ENCODE measurements around the gene CD300LG.
"Not testable (repeated sequence)": the region's sequence is repeated elsewhere in the genome, so short reads cannot be mapped to it uniquely, and the experiment has no call there.

CD300LG gene

DNA sequence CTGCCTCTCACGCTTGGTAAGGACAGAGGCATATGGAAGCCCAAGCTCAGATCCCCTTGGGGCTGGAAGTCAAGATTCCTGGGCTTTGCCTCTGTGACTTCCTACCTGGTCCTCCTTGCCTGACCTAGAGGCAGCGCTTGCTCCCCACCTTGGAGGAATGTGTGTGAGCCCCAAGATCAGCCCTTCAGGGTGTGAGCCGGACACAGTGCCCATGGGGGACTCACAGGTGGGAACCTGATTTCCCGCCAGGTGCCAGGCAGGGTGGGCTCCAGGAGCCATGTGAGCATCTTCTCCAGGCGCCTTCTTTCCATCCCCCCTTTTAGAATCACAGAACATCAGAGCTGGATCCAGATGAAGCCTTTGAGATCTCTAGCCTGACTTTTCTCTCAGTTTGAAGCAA lies 10.2 kb downstream of the CD300LG start:
- no peak for DNase-seq

DNA sequence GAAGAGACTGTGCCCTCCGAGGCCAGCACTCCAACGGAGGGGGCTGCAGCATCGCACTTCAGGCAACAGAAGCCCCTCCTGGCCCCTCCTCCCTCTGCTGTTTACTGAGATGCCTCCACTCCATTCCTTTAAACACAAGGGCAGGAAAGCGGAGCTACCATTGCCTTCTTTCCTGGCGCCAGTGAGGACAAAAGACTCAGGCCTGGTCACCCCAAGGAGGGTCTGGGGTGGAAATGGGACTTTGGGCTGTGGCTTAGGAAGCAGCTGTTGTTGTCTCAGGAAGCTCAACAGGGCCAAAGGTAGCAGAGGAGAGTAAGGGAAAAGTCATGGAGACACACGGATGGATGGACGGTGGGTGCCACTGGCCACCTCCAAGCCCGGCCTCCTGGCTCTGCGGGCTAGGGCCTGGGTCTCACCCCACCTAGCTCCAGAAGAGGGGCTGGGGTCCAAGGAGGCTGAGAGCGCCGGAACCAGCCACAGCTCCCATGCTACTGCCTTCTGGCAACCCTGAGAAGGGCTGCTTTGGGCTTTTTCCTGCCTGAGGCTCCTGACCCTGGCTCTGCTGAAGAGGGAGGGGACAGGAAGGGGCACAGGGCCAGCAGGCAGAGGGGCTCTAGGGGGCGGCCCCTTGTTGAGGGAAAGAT lies 11.1 kb downstream of the CD300LG start:
- DNase-seq = no peak

DNA sequence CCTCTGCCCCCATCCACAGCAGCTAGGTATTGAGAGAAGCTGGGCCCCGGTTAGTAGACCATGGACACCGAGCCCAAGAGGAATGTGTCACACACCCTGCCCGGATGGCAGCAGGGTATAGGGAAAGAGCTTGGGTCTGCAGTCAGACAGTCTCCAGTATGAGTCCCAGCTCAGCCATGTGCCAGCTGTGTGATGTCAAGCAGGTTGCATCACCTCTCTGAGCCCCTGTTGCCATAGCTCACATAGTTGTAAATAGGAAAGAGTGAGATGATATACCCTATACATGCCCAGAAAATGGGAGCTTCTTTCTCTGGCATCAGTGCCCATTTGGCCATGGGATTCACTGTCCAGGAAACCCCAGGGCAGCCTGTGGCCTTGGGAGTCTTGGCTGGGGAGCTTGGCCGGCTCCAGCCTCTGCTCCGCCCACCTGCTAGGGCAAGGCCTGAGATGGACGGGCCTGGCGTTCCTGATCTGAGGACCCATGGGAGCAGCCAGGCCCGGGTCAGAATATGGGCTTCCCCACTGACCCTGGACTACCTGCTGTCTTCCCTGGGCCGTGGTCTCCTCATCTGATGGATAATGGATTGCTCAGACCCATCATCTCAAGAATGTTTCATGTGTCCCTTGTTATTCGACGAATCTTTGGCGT lies 13.2 kb downstream of the CD300LG start:
- no peak for DNase-seq

DNA sequence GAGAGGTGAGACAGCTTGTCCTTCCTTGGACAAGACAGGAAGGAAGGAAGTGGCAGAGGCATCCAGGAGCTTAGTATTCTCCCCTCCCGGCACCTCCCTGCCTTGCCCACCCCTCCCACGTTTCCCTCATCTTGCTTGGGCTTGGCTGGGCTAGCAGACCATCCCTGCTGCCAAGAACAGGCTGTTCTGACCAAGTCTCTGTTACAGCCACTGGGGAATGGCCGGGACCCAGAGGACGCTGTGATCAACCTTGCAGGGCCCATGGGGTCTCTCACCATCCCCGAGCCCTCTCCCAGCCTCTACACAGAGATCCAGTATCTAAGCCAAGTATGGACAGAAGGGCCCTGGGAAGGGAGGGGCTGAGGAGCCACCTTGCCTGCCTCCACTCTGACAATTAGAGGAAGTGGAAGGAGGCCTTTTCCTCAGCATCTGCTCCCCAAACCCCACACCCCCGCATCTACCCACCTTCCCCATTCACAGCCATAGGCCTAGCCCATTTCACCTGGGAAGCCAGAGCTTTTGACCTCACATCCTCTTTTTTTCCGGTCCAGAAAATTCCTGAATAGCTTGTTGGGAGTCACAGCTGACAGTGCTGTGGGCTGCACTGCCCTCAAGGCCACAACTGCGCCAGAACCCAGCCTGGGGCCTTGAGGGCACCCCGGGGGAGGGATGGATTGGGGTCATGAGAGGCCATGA lies 14.1 kb downstream of the CD300LG start:
- no peak for DNase-seq

DNA sequence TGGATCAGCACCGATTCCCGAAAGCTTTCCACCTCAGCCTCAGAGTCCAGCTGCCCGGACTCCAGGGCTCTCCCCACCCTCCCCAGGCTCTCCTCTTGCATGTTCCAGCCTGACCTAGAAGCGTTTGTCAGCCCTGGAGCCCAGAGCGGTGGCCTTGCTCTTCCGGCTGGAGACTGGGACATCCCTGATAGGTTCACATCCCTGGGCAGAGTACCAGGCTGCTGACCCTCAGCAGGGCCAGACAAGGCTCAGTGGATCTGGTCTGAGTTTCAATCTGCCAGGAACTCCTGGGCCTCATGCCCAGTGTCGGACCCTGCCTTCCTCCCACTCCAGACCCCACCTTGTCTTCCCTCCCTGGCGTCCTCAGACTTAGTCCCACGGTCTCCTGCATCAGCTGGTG lies 15.0 kb downstream of the CD300LG start:
- DNase-seq = no peak

DNA sequence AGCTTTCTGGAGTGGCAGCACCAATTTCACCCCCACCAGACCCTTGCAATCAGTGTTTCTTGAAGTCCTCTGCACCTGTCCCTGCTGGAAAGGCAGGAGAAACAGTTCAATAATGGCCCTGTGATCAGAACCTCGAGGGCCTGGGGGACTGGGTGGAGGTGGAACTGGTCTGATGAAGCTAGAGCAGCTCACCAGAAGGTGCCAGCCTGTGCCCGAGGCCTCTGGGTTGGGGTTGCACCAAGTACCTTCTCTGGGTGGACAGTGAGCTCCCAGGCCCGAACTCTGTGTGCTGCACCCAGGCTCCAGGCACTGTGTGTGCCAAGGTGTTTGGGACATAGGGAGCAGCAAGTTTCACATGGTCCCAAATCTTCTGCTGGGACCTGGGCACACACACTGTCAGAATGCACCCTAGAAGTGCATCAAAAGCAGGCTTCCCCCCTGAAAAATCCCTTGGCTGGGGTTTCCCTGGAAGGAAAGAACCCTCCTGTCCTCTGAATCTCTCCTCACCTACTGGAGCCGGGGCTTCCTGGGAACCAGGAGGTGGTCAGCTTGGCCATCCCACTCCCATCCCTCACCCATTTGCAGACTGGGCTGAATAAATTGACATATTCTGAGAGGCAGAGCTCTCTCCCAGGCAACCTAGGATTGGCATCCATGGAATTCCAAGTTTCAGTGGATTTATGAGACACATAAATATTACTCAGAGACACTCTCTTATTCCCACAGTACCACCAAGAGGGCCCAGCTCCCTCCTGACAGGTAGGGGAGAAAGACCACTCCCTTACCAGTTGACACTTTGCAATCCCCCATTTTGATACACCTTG lies 17.4 kb downstream of the CD300LG start:
- no peak for DNase-seq

DNA sequence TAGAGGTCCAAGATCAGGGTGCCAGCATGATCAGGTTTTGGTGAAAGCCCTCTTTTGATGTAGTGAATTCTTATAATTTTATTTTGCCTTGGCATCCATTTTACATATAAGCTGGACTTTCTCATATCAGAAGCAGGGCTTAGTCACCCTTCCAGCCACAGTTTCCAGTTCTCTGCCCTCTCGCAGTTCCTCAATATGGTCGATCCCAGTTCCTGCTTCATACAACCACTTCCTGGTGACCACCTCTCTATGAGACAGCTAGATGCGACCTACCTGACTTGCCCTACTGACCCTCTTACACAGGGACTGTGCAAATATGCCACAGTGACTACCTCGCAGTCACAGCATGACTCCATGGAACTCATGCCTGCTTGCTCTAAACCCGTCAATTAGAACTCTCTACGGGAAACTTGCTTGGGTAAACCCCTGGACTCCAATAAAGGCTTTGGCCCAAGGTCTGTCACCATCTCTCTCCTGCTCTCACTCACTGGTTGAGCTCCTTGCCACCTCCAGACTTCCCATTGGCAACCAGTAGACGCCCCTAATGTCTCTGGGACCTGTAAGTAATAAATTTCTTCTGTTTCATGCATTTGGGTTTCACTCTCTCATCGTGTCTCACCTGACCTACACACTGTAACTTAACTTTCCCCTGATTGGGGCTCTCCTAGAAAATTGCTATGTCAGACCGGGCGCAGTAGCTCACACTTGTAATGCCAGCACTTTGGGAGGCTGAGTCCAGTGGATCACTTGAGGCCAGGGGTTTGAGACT lies 21.4 kb downstream of the CD300LG start:
- DNase-seq = no peak

DNA sequence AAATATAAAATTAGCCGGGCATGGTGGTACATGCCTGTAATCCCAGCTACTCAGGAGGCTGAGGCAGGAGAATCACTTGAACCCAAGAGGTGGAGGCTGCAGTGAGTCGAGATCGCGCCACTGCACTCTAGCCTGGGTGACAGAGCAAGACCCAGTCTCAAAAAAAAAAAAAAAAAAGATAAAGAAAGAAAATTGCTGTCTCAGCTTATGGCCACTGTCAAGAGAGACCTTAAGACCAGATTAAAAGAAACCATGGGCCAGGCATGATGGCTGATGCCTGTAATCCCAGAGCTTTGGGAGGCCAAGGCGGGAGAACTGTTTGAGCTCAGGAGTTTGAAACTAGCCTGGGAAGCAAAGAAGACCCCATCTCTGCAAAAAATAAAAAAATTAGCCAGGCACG lies 22.1 kb downstream of the CD300LG start:
- DNase-seq = not testable (repeated sequence)

DNA sequence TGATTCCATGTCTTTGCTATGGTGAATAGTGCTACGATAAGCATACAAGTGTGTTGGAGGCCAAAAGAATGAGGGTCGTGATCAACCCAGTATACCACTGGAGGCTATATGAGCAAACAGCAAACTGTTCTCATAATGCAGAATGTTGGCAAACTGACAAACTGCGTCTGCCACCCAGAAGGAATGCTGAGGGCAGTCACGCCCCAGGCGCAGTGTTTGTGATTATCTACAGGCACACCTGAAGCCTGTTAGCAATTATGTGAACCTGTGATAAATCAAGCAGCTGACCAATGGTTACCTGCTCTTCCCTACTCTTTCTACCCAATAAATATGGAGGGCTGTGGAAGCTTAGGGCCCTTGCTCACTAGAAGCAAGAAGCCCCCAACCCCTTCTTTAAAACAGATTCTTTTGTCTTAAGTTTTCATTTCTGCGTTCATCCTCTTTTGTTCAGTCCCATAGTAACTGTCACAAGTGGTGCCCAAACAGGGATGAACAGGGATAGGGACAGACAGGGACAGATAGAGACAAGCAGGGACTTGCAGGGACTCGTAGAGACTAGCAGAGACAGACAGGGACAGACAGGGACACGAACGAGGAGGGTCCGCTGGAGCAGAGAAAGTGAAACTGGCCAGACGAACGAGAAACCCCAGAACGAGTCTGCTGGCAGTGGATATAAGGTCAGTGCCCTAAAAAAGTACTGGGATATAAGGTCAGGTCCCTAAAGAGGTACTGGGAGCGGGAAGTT lies 25.1 kb downstream of the CD300LG start:
- no peak for DNase-seq

DNA sequence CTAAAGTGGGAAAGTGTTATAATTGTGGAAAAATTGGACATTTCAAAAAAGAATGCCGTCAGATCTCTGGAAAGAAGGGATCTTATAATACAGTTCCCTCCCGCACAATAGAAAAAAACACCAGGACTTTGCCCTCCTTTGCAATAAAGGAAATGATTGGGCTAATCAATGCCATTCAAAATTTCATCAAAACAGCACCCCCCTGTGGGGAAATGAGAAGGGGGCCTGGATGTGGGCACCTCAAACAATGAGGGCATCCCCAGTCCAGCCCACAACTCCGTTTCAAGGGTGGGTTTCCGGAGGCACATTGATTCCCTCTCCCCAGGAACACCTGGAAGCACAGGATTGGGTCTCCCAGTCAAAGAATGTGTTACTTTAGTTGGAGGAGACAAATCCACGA lies 26.1 kb downstream of the CD300LG start:
- DNase-seq = no peak

DNA sequence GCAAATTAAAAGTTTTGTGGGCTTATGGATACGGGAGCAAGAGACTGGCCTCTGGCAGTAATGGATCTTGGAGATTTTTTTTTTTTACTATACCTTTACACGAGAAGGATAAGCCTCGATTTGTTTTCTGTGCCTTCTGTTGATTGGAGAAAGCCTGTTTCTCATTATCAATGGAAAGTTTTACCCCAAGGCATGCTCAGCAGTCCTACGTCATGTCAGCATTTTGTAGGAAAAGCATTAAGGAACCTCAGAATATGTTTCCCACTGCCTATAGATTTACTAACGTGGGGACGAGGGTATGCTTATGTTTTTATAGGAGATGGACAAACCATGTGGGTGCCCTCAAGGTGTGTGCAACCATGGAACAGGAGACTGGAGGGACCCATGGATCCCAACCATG lies 26.8 kb downstream of the CD300LG start:
- DNase-seq = no peak

DNA sequence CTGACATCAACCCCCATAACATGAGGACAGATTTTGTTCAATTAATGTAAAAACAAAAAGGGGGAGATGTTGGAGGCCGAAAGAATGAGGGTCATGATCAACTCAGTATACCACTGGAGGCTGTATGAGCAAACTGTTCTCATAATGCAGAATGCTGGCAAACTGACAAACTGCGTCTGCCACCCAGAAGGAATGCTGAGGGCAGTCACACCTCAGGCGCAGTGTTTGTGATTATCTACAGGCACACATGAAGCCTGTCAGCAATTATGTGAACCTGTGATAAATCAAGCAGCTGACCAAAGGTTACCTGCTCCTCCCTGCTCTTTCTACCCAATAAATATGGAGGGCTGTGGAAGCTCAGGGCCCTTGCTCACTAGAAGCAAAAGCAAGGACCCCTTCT lies 27.3 kb downstream of the CD300LG start:
- DNase-seq = no peak

DNA sequence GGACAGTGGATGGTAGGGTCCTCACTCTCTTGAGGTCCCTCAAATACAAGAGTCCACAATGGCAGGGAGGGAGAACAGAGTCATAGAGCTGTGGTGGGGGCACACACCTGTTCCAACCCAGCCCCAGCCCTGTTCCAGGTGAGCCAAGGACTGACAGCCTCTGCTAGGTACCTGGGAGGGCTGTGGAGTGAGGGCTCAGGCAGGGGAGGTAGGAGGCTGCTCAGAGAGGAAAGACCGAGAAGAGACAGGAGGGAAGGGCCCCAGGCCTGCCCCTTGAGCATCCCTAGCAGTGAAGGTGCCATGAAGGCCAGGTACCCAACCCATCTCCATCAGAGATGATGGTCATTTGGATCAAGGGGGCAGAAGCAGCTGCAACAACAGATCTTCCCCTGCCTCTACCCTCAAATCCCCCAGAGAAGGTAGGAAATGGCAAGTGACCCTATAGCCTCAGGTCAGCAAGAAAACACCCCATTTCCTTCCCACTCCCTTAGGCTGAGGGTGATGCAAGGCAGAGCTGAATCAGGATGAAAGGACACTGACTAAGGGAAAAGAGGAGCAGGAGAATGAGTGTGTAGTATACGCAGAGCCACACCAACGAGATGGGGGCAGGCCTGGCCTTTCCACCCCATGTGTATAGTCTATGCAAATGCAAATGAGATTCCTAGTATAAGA lies 28.6 kb downstream of the CD300LG start:
- no peak for DNase-seq

DNA sequence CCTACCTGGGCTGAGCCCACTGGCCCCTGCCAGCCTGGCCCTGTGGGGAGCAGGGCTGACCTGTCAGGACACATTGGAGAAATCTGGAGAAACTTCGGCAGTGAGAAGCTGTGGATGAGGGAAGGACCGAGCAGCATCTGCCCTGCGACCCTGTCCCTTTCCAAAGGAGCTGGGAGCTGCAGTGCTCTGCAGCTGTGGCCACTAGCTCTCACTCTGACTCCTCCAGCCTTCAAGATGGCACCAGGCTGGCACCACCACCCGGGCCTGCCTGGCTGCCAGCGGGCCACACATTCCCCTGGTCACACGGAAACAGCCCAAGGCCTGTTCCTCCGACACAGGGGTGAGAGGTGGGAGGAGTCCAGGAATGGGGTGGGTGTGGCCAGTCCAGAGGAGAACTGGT lies 30.1 kb downstream of the CD300LG start:
- DNase-seq = no peak

DNA sequence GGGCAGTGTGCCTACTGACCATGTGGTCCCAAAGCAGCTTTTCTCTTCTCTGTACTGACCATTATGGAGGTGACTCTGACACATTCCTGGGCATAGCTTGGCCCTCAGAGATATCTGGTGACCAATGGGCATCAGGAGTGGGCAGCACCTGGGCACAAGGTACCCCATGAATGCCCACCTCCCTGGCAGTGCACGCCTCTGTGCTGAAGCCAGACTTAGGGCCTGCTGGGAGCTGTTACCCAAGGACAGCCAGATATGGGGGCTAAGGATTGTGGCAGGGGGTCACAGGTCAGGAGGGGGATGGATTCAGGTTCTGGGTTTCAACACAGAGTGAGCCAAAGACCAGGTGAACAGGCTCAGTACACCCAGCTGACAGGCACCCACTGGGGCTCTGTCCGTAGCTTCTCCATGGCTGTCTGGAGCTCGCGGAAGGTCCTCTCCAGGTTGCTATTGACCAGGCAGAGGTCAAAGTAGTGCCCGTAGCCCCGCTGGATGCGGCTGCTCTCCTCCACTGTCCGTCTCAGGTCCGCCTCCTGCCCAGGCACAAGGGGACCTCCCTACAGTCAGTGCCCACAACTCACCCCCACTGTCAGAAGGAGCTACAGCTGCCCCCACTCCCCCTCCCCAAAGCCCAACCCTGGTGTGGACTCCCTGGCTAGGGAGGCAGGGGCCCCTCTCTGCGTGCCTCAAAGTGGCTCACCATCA lies 30.6 kb downstream of the CD300LG start:
- no peak for DNase-seq

DNA sequence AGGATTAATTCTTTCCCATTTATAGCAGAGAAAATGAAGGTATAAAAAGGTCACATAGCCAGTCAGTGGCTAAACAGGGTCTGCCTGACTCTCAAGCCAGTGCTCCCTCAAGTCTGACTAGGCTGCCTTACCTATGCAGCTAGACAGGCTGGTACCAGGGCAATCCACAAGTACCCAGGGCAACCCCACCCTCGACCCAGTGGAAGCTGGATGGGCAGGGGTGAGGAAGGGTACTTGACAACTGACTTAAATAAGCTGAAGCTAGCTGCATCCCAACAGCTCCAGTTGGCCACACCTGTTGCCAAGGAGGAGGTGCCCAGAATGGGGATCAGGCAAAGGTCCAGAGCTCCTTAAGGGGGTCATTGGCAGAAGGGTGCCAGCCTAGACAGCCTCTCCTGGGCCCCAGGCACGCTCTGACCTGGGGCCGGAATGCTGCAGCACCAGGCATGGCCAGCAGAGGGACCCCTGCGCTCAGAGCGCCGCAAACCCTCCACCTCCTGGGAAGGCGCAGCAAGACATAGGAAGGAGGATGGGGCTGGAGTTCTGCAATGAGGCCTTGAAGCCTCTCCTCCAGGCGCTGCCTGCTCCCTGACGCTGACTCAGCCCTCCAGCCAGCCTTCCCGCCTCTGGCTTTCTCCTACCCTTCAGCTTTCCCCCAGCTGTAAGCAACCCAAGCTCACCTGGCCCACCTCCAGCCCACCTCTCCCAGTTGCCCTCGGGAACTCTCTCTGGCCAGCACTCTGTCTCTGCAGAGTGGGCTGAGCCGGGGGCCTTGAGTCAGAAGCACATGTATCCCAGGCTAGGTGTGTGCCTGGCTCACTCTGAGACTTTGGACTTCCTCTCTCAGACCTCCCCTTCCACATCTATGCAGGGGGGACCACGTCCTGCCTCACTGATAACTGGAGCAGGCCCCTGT lies 31.5 kb downstream of the CD300LG start:
- DNase-seq = no peak

DNA sequence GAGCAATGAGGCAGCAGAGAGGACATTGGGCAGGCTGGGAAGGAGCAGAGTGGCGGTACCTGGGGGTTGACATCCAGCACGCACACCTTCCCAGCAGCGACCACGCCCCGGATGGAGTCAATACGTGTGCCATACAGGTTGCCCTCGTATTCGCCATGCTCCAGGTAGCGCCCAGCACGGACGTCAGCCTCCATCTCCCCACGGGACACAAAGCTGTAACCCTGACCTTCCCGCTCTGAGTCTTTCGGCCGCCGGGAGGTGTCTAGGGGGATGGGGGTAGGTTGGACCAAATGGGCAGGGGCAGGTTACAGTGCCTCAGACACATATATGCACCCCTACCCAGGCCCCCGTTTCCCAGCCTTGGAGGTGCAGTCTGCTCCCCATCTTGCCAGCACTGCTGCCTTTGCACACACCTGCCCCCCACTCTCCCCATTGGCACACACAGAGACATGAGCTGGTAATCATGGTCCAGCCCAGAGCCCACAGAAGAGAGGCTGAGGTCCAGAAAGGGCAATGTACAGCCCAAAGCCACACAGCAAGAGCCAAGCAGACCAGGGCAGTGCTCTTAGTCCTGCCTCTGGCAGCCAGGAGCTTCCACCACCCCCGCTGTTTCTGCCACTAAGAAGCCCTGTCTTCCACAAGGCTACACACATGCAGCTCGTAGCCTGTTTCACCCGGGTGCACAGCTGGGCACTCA lies 32.9 kb downstream of the CD300LG start:
- DNase-seq = no peak

DNA sequence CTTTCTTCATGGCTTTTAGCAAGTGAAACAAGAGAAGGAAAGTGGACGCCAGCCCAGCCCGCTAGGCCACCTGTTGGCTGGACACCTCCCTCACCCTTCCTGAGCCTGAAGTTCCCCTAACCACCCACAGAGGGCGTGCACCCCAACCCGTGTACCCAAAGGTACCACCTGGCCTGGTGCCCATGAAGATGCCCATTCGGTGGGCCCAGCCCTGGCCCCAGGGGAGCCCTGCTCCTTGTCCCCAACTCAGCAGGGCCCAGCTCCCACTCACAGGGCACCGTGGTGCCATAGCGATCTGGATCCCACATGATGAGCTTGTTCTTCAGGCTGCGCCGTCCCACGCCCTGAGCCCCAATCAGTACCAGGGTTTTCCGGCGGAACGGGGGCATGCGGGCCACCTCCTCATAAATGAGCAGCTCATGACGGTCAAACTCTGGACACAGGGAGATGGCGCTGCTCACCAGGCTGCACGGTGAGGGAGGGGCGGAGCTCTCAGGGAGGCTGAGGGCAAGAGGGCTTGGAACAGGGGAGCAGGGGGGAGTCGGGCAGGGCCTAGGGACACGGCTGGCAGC lies 33.5 kb downstream of the CD300LG start:
- DNase-seq = no peak

DNA sequence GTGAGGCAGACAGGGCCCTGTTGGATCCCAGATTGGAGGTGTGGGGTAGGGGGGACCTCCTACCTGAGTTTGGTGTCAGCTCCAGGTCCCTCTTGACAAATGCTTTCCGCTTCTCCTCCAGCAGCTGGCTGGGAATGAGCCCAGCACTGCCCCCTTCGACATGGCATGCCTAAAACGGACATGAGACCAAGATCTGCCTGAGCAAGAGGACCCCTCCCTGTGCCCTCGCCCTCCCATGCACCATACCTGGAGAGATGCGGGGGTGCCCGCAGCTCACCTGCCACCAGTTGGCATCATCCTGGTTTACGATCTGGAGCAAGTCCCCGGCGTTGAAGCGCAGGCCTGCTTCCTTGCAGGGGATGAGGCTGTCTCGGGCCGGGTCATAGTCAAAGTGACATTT lies 34.2 kb downstream of the CD300LG start:
- no peak for DNase-seq
